OCI-LY3 (cell line): ENCODE results near the gene ANXA11.
A peak's percentile ranks its signal among the peaks of the same experiment; 100 is the strongest.
"Not testable (repeated sequence)": the region's sequence is repeated elsewhere in the genome, so short reads cannot be mapped to it uniquely, and the experiment has no call there.

Source experiments
- H2AFZ ChIP-seq: fragments of 200-600, 300-600 bp; shearing (Covaris generic); 2 replicates; pipeline ENCODE4 v1.6.0; 2014; ENCODE audit warnings: antibody characterized with exemption, low read depth, low read length
- H3K27ac ChIP-seq: fragments of 200-600, 300-600 bp; sonication (generic); 2 replicates; pipeline ENCODE4 v1.5.1; 2014; ENCODE audit warnings: mild to moderate bottlenecking, low read length, moderate library complexity, mixed read lengths
- H3K27me3 ChIP-seq: fragments of 200-600, 300-600 bp; sonication (generic); 2 replicates; pipeline ENCODE4 v1.6.1; 2014; ENCODE audit warnings: low read depth, low read length, mixed read lengths
- H3K36me3 ChIP-seq: fragments of 200-600, 300-600 bp; sonication (generic); replicated peaks from 2 replicates; pipeline ENCODE3; 2014; ENCODE audit warnings: low read depth, low read length, mixed read lengths
- H3K4me1 ChIP-seq: fragments of 300-600, 200-600 bp; sonication (generic); 2 replicates; pipeline ENCODE4 v1.6.1; 2014; ENCODE audit warnings: low read length, mixed read lengths
- H3K4me2 ChIP-seq: fragments of 200-600, 300-600 bp; sonication (generic); 2 replicates; pipeline ENCODE4 v1.6.1; 2014; ENCODE audit warnings: low read length, mixed read lengths
- H3K4me3 ChIP-seq: fragments of 300-600, 200-600 bp; sonication (generic); 2 replicates; pipeline ENCODE4 v1.5.1; 2014; ENCODE audit warnings: antibody characterized with exemption, mild to moderate bottlenecking, low read length, moderate library complexity
- H3K79me2 ChIP-seq: fragments of 300-600, 200-600 bp; shearing (Covaris generic); 2 replicates; pipeline ENCODE4 v1.6.1; 2014; ENCODE audit warnings: mild to moderate bottlenecking, low read length, mixed read lengths
- H3K9ac ChIP-seq: fragments of 300-600, 200-600 bp; shearing (Covaris generic); 2 replicates; pipeline ENCODE4 v1.6.0; 2014; ENCODE audit warnings: mild to moderate bottlenecking, low read length, moderate library complexity
- H3K9me3 ChIP-seq: fragments of 200-600, 300-600 bp; shearing (Covaris generic); 2 replicates; pipeline ENCODE4 v1.6.1; 2014; ENCODE audit warnings: low read length, mixed read lengths; ENCODE audit not compliant: insufficient read depth
- H4K20me1 ChIP-seq: fragments of 200-600, 300-600 bp; sonication (generic); 2 replicates; pipeline ENCODE4 v1.6.1; 2016; ENCODE audit warnings: low read length, mixed read lengths; ENCODE audit not compliant: insufficient read depth
- EZH2phosphoT487 ChIP-seq: fragments of 200-600 bp; shearing (Covaris generic); IDR thresholded peaks from 2 replicates; pipeline ENCODE4 v1.6.1; 2018; ENCODE audit warnings: antibody characterized with exemption, mixed run types, low read depth
- TF ChIP-seq, protein P1 (sequence below): fragments of 200-600, 300-600 bp; sonication (generic); IDR thresholded peaks from 2 replicates; pipeline ENCODE4 v1.5.1; 2014; ENCODE audit warnings: antibody characterized with exemption, low read length, low read depth

Gene ANXA11

GRCh38 chr10:80202934-80203834 lies 2.2 kb downstream of the ANXA11 start:
- Histone ChIP-seq H4K20me1 (peaks cover 55% of the 10 kb centered on the region), H3K27ac (peak overlapping the region; percentile 80), H3K4me3 (peak overlapping the region; percentile 100), H3K4me1 (peaks cover 59% of the 10 kb centered on the region), H2AFZ (no peak overlapping the region), H3K9ac (peak overlapping the region; percentile 98), H3K9me3 (no peaks in the 10 kb centered on the region), H3K36me3 (peaks cover 2% of the 10 kb centered on the region), H3K27me3 (no peaks in the 10 kb centered on the region), H3K79me2 (peaks cover 76% of the 10 kb centered on the region), H3K4me2 (peak overlapping the region; percentile 99)
- TF ChIP-seq, protein P1, sequence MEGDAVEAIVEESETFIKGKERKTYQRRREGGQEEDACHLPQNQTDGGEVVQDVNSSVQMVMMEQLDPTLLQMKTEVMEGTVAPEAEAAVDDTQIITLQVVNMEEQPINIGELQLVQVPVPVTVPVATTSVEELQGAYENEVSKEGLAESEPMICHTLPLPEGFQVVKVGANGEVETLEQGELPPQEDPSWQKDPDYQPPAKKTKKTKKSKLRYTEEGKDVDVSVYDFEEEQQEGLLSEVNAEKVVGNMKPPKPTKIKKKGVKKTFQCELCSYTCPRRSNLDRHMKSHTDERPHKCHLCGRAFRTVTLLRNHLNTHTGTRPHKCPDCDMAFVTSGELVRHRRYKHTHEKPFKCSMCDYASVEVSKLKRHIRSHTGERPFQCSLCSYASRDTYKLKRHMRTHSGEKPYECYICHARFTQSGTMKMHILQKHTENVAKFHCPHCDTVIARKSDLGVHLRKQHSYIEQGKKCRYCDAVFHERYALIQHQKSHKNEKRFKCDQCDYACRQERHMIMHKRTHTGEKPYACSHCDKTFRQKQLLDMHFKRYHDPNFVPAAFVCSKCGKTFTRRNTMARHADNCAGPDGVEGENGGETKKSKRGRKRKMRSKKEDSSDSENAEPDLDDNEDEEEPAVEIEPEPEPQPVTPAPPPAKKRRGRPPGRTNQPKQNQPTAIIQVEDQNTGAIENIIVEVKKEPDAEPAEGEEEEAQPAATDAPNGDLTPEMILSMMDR: peak; percentile 66
- TF ChIP-seq EZH2phosphoT487: no peak

- not testable (repeated sequence) for H3K9me3 ChIP-seq, H2AFZ ChIP-seq, H3K27me3 ChIP-seq, H3K4me3 ChIP-seq, H3K9ac ChIP-seq, H3K36me3 ChIP-seq, H3K27ac ChIP-seq
- Histone ChIP-seq H4K20me1 (peaks cover 58% of the 10 kb centered on the region), H3K4me2 (peak overlapping the region; percentile 99), H3K4me1 (peaks cover 65% of the 10 kb centered on the region), H3K79me2 (peaks cover 83% of the 10 kb centered on the region)
Observed at GRCh38 chr10:80202530-80202929, 2.8 kb downstream of the ANXA11 start.

DNA sequence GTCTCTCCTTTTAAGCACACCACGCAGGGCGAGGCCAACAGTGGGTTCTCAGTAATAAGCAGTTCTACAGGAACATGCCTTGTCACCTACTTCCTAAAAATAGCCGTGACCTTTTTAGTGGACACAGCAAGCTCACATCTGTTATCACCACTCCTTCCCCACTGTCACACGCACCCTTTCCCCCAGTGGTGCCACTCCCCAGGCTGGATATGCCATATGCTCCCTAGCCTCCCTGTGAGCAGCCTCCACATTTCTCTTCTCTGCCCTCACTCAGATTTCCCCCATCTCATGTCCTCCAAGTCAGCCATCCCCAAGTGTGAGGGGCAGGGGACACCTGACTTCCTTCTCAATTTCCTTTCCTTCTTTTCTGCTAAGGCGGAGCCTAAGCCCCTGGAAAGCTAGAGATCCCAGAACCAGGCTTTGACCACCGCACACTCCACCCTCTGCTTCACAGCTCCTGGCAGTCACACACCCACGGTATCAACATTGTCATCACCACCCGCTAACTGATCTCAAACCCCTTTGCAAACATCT lies 3.7 kb downstream of the ANXA11 start:
- Histone ChIP-seq H3K4me3 (no peak overlapping the region), H2AFZ (no peak overlapping the region), H3K27ac (no peak overlapping the region), H3K79me2 (peaks cover 91% of the 10 kb centered on the region), H3K4me1 (peaks cover 74% of the 10 kb centered on the region), H4K20me1 (peaks cover 58% of the 10 kb centered on the region), H3K36me3 (peaks cover 2% of the 10 kb centered on the region), H3K9me3 (no peaks in the 10 kb centered on the region), H3K4me2 (no peak overlapping the region), H3K27me3 (no peaks in the 10 kb centered on the region), H3K9ac (no peak overlapping the region)
- no peak for TF ChIP-seq EZH2phosphoT487
- TF ChIP-seq, protein P1: no peak

GRCh38 chr10:80200687-80201086 lies 4.7 kb downstream of the ANXA11 start:
- H4K20me1 ChIP-seq: peaks cover 58% of the 10 kb centered on the region
- no peak overlapping the region for H2AFZ ChIP-seq
- no peaks in the 10 kb centered on the region for H3K9me3 ChIP-seq
- peaks cover 2% of the 10 kb centered on the region for H3K36me3 ChIP-seq
- H3K27ac ChIP-seq: no peak overlapping the region
- H3K79me2 ChIP-seq: peaks cover 95% of the 10 kb centered on the region
- no peak overlapping the region for H3K4me3 ChIP-seq
- no peak overlapping the region for H3K9ac ChIP-seq
- H3K4me2 ChIP-seq: no peak overlapping the region
- TF ChIP-seq EZH2phosphoT487: no peak
- TF ChIP-seq, protein P1: no peak
- H3K27me3 ChIP-seq: no peaks in the 10 kb centered on the region
- peaks cover 77% of the 10 kb centered on the region for H3K4me1 ChIP-seq
